AG04450 (cell line): ENCODE measurements around the gene TAS1R2. TPM values are rescaled to one million over a fixed set of nuclear protein-coding genes. Genes with fewer than 3 reads are reported as not detected.

Experiments
- CTCF ChIA-PET: fragments of 300-600, 350-600 bp; formaldehyde crosslinking; extraction: SDS; loops from one replicate; lab custom pipeline; 2022; ENCODE audit warnings: antibody characterized with exemption, inconsistent platforms; lab: Charles Lee
- POLR2A ChIA-PET: fragments of 350-600 bp; formaldehyde crosslinking; extraction: SDS; loops from one replicate; lab custom pipeline; 2021; ENCODE audit warnings: antibody characterized with exemption, inconsistent platforms; lab: Yijun Ruan, JAX
- DNase-seq: peaks from one replicate; pipeline ENCODE4 v3.0.0-alpha.2; 2011; ENCODE audit warnings: low read depth, low spot score
- H3K27ac ChIP-seq: one replicate; pipeline ENCODE4 v1.5.1; 2012; ENCODE audit warnings: low read depth, low read length, control low read depth
- H3K27me3 ChIP-seq: one replicate; pipeline ENCODE4 v1.6.0; 2012; ENCODE audit warnings: low read length; ENCODE audit not compliant: control insufficient read depth, insufficient read depth
- H3K4me3 ChIP-seq: 2 replicates; pipeline ENCODE4 v1.5.1; 2011; ENCODE audit warnings: mild to moderate bottlenecking, low read depth, low read length, control low read depth
- H3K9me3 ChIP-seq: 2 replicates; pipeline ENCODE4 v1.5.1; 2012; ENCODE audit warnings: low read length; ENCODE audit not compliant: control insufficient read depth, insufficient read depth
- CTCF ChIP-seq: IDR thresholded peaks from 2 replicates; pipeline ENCODE4 v1.5.1; 2011; ENCODE audit warnings: low read depth, low read length, control low read depth, inconsistent platforms
- polyA plus RNA-seq: library from polyadenylated mRNA; depleted of rRNA; stranded (reverse); fragments of >200 nt; gene quantifications from 2 replicates; pipeline ENCODE4 v1.2.3, GENCODE V29; 2011

TAS1R2 gene
- polyA plus RNA-seq, 1 experiment, result not detected

GRCh38 chr1:18884419-18884717, 24.9 kb upstream of the TAS1R2 start:
- ChIA-PET POLR2A (no interaction called here), CTCF (interaction anchor here (0.7 to 3.1 kb wide), 16 partner anchors 9 to 356 kb away, joined by 3 to 30 read pairs (median 4); no protein-coding TSS in a partner anchor)
- TF ChIP-seq CTCF, result no peak
- Histone ChIP-seq H3K4me3 (no peak overlapping the region), H3K27me3 (no peaks in the 10 kb centered on the region), H3K27ac (no peak overlapping the region), H3K9me3 (no peaks in the 10 kb centered on the region)
- no peak for DNase-seq

GRCh38 chr1:18883636-18884418, 24.4 kb upstream of the TAS1R2 start:
- DNase-seq, result peak; percentile 33
- H3K4me3 ChIP-seq, result no peak overlapping the region
- POLR2A ChIA-PET, result interaction anchor here (0.6 kb wide), 1 partner anchor 353 kb away, joined by 7 read pairs; no protein-coding TSS in a partner anchor
- no peak overlapping the region for H3K27ac ChIP-seq
- peak; percentile 94 for TF ChIP-seq CTCF
- H3K9me3 ChIP-seq, result no peaks in the 10 kb centered on the region
- CTCF ChIA-PET, result interaction anchor here (0.7 to 3.1 kb wide), 19 partner anchors 9 to 357 kb away, joined by 3 to 30 read pairs (median 4); partner anchors contain the start of gene ALDH4A1
- no peaks in the 10 kb centered on the region for H3K27me3 ChIP-seq

- ChIA-PET POLR2A (no interaction called here), CTCF (interaction anchor here (0.9 to 3.1 kb wide), 7 partner anchors 9 to 286 kb away, joined by 3 to 30 read pairs (median 5); partner anchors contain the start of gene ALDH4A1)
- no peak for DNase-seq
Observed at GRCh38 chr1:18883079-18883478, 23.6 kb upstream of the TAS1R2 start.

GRCh38 chr1:18882486-18882885, 23.0 kb upstream of the TAS1R2 start:
- Histone ChIP-seq H3K27ac (no peak overlapping the region), H3K9me3 (no peaks in the 10 kb centered on the region), H3K27me3 (no peaks in the 10 kb centered on the region), H3K4me3 (no peak overlapping the region)
- no peak for TF ChIP-seq CTCF
- DNase-seq, result no peak
- CTCF ChIA-PET, result interaction anchor here (1.2 to 3.1 kb wide), 2 partner anchors 8 to 13 kb away, joined by 3 to 30 read pairs; no protein-coding TSS in a partner anchor
- POLR2A ChIA-PET, result no interaction called here

More at GRCh38 chr1:18883079-18883478, 23.6 kb upstream of the TAS1R2 start:
- Histone ChIP-seq H3K4me3 (no peak overlapping the region), H3K27ac (no peak overlapping the region), H3K9me3 (no peaks in the 10 kb centered on the region), H3K27me3 (no peaks in the 10 kb centered on the region)
- no peak for TF ChIP-seq CTCF

GRCh38 chr1:18881642-18882431, 22.4 kb upstream of the TAS1R2 start:
- CTCF ChIA-PET, result interaction anchor here (3.1 kb wide), 1 partner anchor 8 kb away, joined by 30 read pairs; no protein-coding TSS in a partner anchor
- TF ChIP-seq CTCF, result no peak
- no peaks in the 10 kb centered on the region for H3K27me3 ChIP-seq
- H3K4me3 ChIP-seq, result no peak overlapping the region
- no peak overlapping the region for H3K27ac ChIP-seq
- no peaks in the 10 kb centered on the region for H3K9me3 ChIP-seq
- no peak for DNase-seq
- POLR2A ChIA-PET, result no interaction called here
